CD4-positive, alpha-beta memory T cell (primary cell): ENCODE data around the gene LARP7. TPM values are rescaled to one million over a fixed set of nuclear protein-coding genes. Genes with fewer than 3 reads are reported as not detected.
"Not testable (repeated sequence)": the region's sequence is repeated elsewhere in the genome, so short reads cannot be mapped to it uniquely, and the experiment has no call there.

ENCODE experiments used
- CTCF ChIA-PET: fragments of 350-600 bp; sonication (Branson Sonifier 250); formaldehyde crosslinking; loops from one replicate; lab custom pipeline; 2021; ENCODE audit warnings: inconsistent platforms; ENCODE audit not compliant: partially characterized antibody; lab: Charles Lee
- POLR2A ChIA-PET: fragments of 350-600 bp; sonication (Branson Sonifier 250); formaldehyde crosslinking; loops from one replicate; lab custom pipeline; 2021; ENCODE audit not compliant: partially characterized antibody; lab: Charles Lee
- DNase-seq, 5 donors: peaks; one replicate each; pipeline versions ENCODE4 v3.0.0 to v3.0.0-alpha.2; 2020 to 2022; ENCODE audit warnings: mixed read lengths in 1 of 5
- H3K27ac ChIP-seq: one replicate; pipeline ENCODE4 v1.7.0; 2013; ENCODE audit warnings: low read depth, low read length
- H3K27me3 ChIP-seq: 2 replicates; pipeline ENCODE4 v1.7.0; 2013; ENCODE audit warnings: mild to moderate bottlenecking, low read length, moderate library complexity; ENCODE audit not compliant: insufficient read depth
- H3K36me3 ChIP-seq: 2 replicates; pipeline ENCODE4 v1.7.0; 2013; ENCODE audit warnings: mild to moderate bottlenecking, low read length, moderate library complexity; ENCODE audit not compliant: insufficient read depth
- H3K4me1 ChIP-seq: 2 replicates; pipeline ENCODE4 v1.7.0; 2013; ENCODE audit warnings: mild to moderate bottlenecking, low read length, moderate library complexity; ENCODE audit not compliant: insufficient read depth
- H3K4me3 ChIP-seq, 2 donors: one replicate each; pipeline ENCODE4 v1.7.0; 2013; ENCODE audit warnings: low read length in 2 of 2, mild to moderate bottlenecking in 1 of 2
- H3K9me3 ChIP-seq, 2 donors: one replicate each; pipeline ENCODE4 v1.7.0; 2013; ENCODE audit warnings: low read length in 2 of 2, control low read depth in 1 of 2; ENCODE audit not compliant: control insufficient read depth in 1 of 2
- H3K27ac Mint-ChIP-seq, 7 donors: one replicate each; pipeline ENCODE4 v1.8.0; 2020 to 2021; ENCODE audit warnings: mixed read lengths in 7 of 7, mild to moderate bottlenecking in 6 of 7, inconsistent platforms in 3 of 7, moderate library complexity in 3 of 7
- H3K27me3 Mint-ChIP-seq, 2 donors: one replicate each; pipeline ENCODE4 v1.8.0; 2020 to 2021; ENCODE audit warnings: mixed read lengths in 2 of 2
- H3K36me3 Mint-ChIP-seq, 2 donors: one replicate each; pipeline ENCODE4 v1.8.0; 2020 to 2021; ENCODE audit warnings: mixed read lengths in 2 of 2, inconsistent platforms in 1 of 2, mild to moderate bottlenecking in 1 of 2
- H3K4me1 Mint-ChIP-seq, 4 donors: one replicate each; pipeline ENCODE4 v1.8.0; 2020 to 2021; ENCODE audit warnings: mixed read lengths in 4 of 4, mild to moderate bottlenecking in 1 of 4
- H3K4me3 Mint-ChIP-seq, 8 donors: one replicate each; pipeline ENCODE4 v1.8.0; 2020 to 2021; ENCODE audit warnings: mixed read lengths in 8 of 8, mild to moderate bottlenecking in 7 of 8, moderate library complexity in 6 of 8, inconsistent platforms in 3 of 8
- H3K9me3 Mint-ChIP-seq, 8 donors: one replicate each; pipeline ENCODE4 v1.8.0; 2020 to 2021; ENCODE audit warnings: mixed read lengths in 8 of 8, mild to moderate bottlenecking in 5 of 8, inconsistent platforms in 3 of 8, moderate library complexity in 1 of 8
- intact Hi-C: fragments of 100-400 bp; cut with micrococcal nuclease; formaldehyde crosslinking; loops from one replicate; pipeline ENCODE4 v1.15.1; 2023
- polyA plus RNA-seq, 2 donors: library from polyadenylated mRNA; unstranded; fragments of 300-500 nt; fragmentation: Illumina TruSeq; gene quantifications; one replicate each; pipeline ENCODE4 v1.2.3, GENCODE V29; 2021
- total RNA-seq, 2 experiments: library from RNA; stranded (reverse); gene quantifications; one replicate each; pipeline ENCODE4 v1.2.3, GENCODE V29; 2021

Gene LARP7
- total and polyA plus RNA-seq, 4 experiments from 2014 or later, result 22.0 to 47.9 (median 40.6) TPM

DNA sequence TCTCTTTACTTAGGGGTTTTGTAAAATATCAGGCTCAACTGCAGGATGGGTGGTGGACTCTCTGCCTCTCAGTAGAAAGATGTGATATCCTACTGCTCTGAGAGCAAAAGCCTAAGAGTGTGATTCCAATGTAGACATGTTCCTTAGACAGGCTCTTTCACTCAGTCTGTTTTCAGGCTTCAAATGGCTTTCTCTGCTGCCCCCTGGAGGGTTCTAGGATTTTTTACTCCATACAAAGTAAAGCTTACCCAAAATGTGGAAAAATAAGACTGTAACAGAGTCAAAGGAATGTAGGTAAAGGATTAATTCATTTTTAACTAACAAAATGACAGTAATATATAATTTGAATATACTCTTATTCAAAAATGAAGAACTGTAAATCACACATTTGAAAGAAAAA lies 32.4 kb upstream of the LARP7 start:
- Histone ChIP-seq H3K27ac (no peak overlapping the region), H3K4me1 (no peaks in the 10 kb centered on the region), H3K36me3 (no peaks in the 10 kb centered on the region), H3K27me3 (no peaks in the 10 kb centered on the region), H3K4me3 (no peak overlapping the region), H3K9me3 (no peaks in the 10 kb centered on the region)
- Mint-ChIP-seq H3K27ac (peak overlapping the region in 2 of 7 donors; percentile 23 to 42), H3K27me3 (no peaks in the 10 kb centered on the region), H3K9me3 (no peaks in the 10 kb centered on the region), H3K4me1 (peaks cover 0 to 2% (median under 1%) of the 10 kb centered on the region in 4 donors), H3K4me3 (no peak overlapping the region), H3K36me3 (no peaks in the 10 kb centered on the region)
- intact Hi-C loops, result loop anchor here (1.0 kb wide), 2 partner anchors 276 to 505 kb away; no protein-coding TSS in a partner anchor
- peak in 4 of 5 donors; percentile 32 to 42 (median 36) for DNase-seq
- POLR2A ChIA-PET, result interaction anchor here (1.0 kb wide), 1 partner anchor 505 kb away, joined by 3 read pairs; no protein-coding TSS in a partner anchor
- CTCF ChIA-PET, result interaction anchor here (0.6 to 3.8 kb wide), 20 partner anchors 10 to 510 kb away, joined by 3 to 26 read pairs (median 4); no protein-coding TSS in a partner anchor

GRCh38 chr4:112612814-112613213 lies 24.1 kb upstream of the LARP7 start:
- H3K36me3 ChIP-seq, H3K36me3 Mint-ChIP-seq, H3K4me3 ChIP-seq, H3K27ac ChIP-seq, H3K4me1 ChIP-seq, H3K27me3 ChIP-seq, POLR2A ChIA-PET, H3K9me3 Mint-ChIP-seq, H3K4me1 Mint-ChIP-seq, H3K27ac Mint-ChIP-seq, CTCF ChIA-PET, intact Hi-C loops, H3K9me3 ChIP-seq, H3K4me3 Mint-ChIP-seq, DNase-seq, H3K27me3 Mint-ChIP-seq: not testable (repeated sequence)

DNA sequence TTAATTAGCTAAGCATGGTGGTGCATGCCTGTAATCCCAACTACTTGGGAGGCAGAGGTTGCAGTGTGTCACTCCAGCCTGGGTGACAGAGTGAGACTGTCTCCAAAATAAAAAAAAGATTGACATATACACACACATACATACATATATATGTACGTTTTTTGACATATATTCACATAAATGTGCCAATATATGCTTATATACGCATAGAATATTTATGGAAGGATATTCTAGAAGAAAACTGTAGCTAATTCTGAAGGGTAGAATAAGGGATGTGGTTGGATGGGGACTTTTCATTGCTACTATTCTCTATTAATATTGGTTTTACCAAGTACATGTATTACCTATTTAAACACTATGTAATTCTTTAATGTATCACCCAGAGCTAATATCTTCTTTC lies 20.0 kb upstream of the LARP7 start:
- POLR2A ChIA-PET, result no interaction called here

GRCh38 chr4:112626228-112626627 lies 10.7 kb upstream of the LARP7 start:
- H3K36me3 Mint-ChIP-seq, result peaks cover 1 to 21% of the 10 kb centered on the region in 2 donors
- Histone ChIP-seq H3K27me3 (no peaks in the 10 kb centered on the region), H3K9me3 (no peaks in the 10 kb centered on the region), H3K27ac (no peak overlapping the region), H3K36me3 (no peaks in the 10 kb centered on the region), H3K4me1 (no peaks in the 10 kb centered on the region), H3K4me3 (no peak overlapping the region)
- no peaks in the 10 kb centered on the region for H3K27me3 Mint-ChIP-seq
- H3K9me3 Mint-ChIP-seq, result no peaks in the 10 kb centered on the region
- H3K27ac Mint-ChIP-seq, result no peak overlapping the region
- ChIA-PET CTCF (no interaction called here), POLR2A (no interaction called here)
- H3K4me1 Mint-ChIP-seq, result no peaks in the 10 kb centered on the region
- H3K4me3 Mint-ChIP-seq, result no peak overlapping the region
- intact Hi-C loops, result no loop called here
- no peak for DNase-seq

More for the DNA sequence above, 20.0 kb upstream of the LARP7 start:
- Histone ChIP-seq H3K4me3 (no peak overlapping the region), H3K9me3 (no peaks in the 10 kb centered on the region), H3K27me3 (no peaks in the 10 kb centered on the region), H3K36me3 (no peaks in the 10 kb centered on the region), H3K27ac (no peak overlapping the region), H3K4me1 (no peaks in the 10 kb centered on the region)
- CTCF ChIA-PET, result no interaction called here
- no peak for DNase-seq
- no peak overlapping the region for H3K27ac Mint-ChIP-seq
- intact Hi-C loops, result no loop called here
- H3K9me3 Mint-ChIP-seq, result no peaks in the 10 kb centered on the region
- no peaks in the 10 kb centered on the region for H3K4me1 Mint-ChIP-seq
- no peak overlapping the region for H3K4me3 Mint-ChIP-seq
- H3K27me3 Mint-ChIP-seq, result no peaks in the 10 kb centered on the region
- H3K36me3 Mint-ChIP-seq, result peaks cover 0 to 2% of the 10 kb centered on the region in 2 donors

DNA sequence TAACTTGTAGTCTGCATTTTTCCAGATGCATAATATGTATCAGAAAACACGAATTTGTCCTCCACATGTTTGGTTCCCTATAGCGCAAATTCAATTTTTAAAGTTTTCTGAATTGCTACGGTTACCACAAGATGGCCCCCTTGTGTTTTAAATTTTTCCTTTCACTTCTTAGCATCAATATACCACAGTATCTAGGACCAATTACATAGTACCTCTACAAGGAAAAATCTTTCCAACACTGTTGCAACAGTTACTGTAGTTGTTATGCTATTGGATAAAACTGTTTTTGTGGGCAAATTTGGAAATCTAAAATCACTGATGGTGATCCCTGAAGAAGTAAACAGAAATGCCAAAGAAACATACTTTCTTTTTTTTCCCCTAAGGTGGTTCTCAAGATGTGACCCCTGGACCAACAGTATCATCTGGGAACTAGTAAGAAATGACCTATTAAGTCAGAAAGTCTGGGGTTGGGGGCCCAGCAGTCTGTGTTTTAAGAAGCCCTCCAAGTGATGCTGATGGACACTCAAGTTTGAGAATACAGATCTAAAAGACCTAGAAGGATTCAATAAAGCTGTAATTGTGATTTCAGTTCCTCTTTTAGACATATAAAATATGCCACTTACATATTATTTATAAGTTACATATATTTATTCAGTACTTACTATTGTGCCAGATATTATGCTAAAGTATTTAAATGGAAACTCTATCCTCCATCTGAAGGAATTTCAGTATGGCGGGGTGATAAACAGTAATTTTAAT lies 3.3 kb upstream of the LARP7 start:
- Histone ChIP-seq H3K36me3 (no peaks in the 10 kb centered on the region), H3K9me3 (no peaks in the 10 kb centered on the region), H3K27me3 (no peaks in the 10 kb centered on the region), H3K4me1 (peaks cover 19% of the 10 kb centered on the region), H3K4me3 (no peak overlapping the region), H3K27ac (no peak overlapping the region)
- intact Hi-C loops, result loop anchor here (1.0 kb wide), 2 partner anchors 305 to 318 kb away; no protein-coding TSS in a partner anchor
- no peak overlapping the region for H3K4me3 Mint-ChIP-seq
- ChIA-PET CTCF (interaction anchor here (0.7 to 7.2 kb wide), 3 partner anchors 130 to 318 kb away, joined by 3 to 57 read pairs (median 3); no protein-coding TSS in a partner anchor), POLR2A (no interaction called here)
- no peaks in the 10 kb centered on the region for H3K27me3 Mint-ChIP-seq
- H3K9me3 Mint-ChIP-seq, result no peaks in the 10 kb centered on the region
- peaks cover 0 to 8% (median 4%) of the 10 kb centered on the region in 4 donors for H3K4me1 Mint-ChIP-seq
- H3K36me3 Mint-ChIP-seq, result peaks cover 1 to 3% of the 10 kb centered on the region in 2 donors
- peak in 4 of 5 donors; percentile 26 to 39 (median 34) for DNase-seq
- H3K27ac Mint-ChIP-seq, result peak overlapping the region in 5 of 7 donors; percentile 56 to 82 (median 63)

DNA sequence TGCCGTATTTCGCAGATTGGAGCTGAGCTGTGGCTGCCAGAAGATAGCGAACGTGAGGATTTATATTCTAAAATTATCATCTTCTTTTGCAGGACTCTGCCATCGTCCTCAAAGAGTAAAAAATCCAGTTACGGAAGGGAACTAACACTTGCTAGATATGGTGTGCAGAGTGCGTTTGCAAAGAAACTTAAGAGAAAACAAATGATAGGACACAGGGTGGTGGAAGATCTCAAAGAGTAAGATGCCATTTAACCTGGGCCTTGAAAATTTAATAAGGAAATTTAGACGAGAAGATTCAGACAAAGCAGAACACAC lies 566 bp downstream of the LARP7 start:
- H3K27ac ChIP-seq, result peak overlapping the region; percentile 93
- CTCF ChIA-PET, result interaction anchor here (0.8 to 1.6 kb wide), 3 partner anchors 9 to 128 kb away, joined by 3 to 5 read pairs (median 4); no protein-coding TSS in a partner anchor
- intact Hi-C loops, result loop anchor here (1.0 to 5.0 kb wide), 7 partner anchors 70 to 1125 kb away; partner anchors contain the start of genes AP1AR, FAM241A and TIFA
- H3K9me3 ChIP-seq, result no peaks in the 10 kb centered on the region
- H3K36me3 ChIP-seq, result no peaks in the 10 kb centered on the region
- H3K4me1 Mint-ChIP-seq, result peaks cover 13 to 25% (median 24%) of the 10 kb centered on the region in 4 donors
- H3K4me1 ChIP-seq, result peaks cover 23% of the 10 kb centered on the region
- H3K9me3 Mint-ChIP-seq, result no peaks in the 10 kb centered on the region
- POLR2A ChIA-PET, result interaction anchor here (1.0 to 1.3 kb wide), 4 partner anchors 38 to 492 kb away, joined by 3 to 5 read pairs (median 4); partner anchors contain the start of genes FAM241A and TIFA
- no peak overlapping the region for H3K4me3 Mint-ChIP-seq
- DNase-seq, result no peak
- H3K27ac Mint-ChIP-seq, result no peak overlapping the region
- H3K36me3 Mint-ChIP-seq, result peaks cover 4 to 9% of the 10 kb centered on the region in 2 donors
- H3K4me3 ChIP-seq, result peak overlapping the region; percentile 71 to 96
- no peaks in the 10 kb centered on the region for H3K27me3 Mint-ChIP-seq
- H3K27me3 ChIP-seq, result no peaks in the 10 kb centered on the region

DNA sequence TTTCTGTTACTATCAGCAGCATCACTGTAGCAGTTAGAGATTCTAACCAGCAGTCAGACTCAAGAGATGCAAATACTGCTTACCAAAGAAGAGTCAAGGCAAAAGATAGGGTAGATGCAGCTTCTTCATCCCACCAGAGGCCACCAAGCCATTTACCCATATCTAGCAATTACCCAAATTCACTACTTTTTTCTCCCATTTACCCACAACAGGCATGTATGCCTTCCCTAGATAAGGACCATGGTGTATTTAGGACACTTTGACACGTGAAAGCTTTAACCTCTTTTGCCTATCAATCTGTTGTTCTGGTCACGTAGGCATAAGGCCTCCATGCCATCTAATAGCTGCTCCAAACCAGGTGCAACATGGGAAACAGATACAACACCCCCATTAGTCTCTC lies 5.6 kb downstream of the LARP7 start:
- CTCF ChIA-PET, result interaction anchor here (1.1 to 2.0 kb wide), 3 partner anchors 12 to 123 kb away, joined by 3 to 7 read pairs (median 4); no protein-coding TSS in a partner anchor
- Mint-ChIP-seq H3K4me1 (peaks cover 21 to 35% (median 25%) of the 10 kb centered on the region in 4 donors), H3K27ac (no peak overlapping the region), H3K27me3 (no peaks in the 10 kb centered on the region), H3K4me3 (no peak overlapping the region), H3K36me3 (peaks cover 26 to 34% of the 10 kb centered on the region in 2 donors), H3K9me3 (peaks cover 0 to 2% (median 0%) of the 10 kb centered on the region in 8 donors)
- no peak for DNase-seq
- POLR2A ChIA-PET, result interaction anchor here (0.5 kb wide), 1 partner anchor 281 kb away, joined by 3 read pairs; no protein-coding TSS in a partner anchor
- Histone ChIP-seq H3K27ac (no peak overlapping the region), H3K36me3 (peaks cover 19% of the 10 kb centered on the region), H3K4me3 (no peak overlapping the region), H3K9me3 (no peaks in the 10 kb centered on the region), H3K4me1 (peaks cover 15% of the 10 kb centered on the region), H3K27me3 (no peaks in the 10 kb centered on the region)
- intact Hi-C loops, result no loop called here
